AG10803 (cell line): Measurements from ENCODE around the gene MARCHF9.

Experiments
- DNase-seq: peaks from one replicate; pipeline ENCODE4 v3.0.0; 2010; ENCODE audit warnings: low read depth
- H3K4me3 ChIP-seq: 2 replicates; pipeline ENCODE4 v1.5.1; 2011; ENCODE audit warnings: mild to moderate bottlenecking, low read length, control low read depth
- TF ChIP-seq, protein P1 (sequence below): conservative IDR thresholded peaks from 2 replicates; pipeline ENCODE4 v1.5.1; 2011; ENCODE audit warnings: mild to moderate bottlenecking, low read length, control low read depth, inconsistent platforms

The MARCHF9 gene

DNA sequence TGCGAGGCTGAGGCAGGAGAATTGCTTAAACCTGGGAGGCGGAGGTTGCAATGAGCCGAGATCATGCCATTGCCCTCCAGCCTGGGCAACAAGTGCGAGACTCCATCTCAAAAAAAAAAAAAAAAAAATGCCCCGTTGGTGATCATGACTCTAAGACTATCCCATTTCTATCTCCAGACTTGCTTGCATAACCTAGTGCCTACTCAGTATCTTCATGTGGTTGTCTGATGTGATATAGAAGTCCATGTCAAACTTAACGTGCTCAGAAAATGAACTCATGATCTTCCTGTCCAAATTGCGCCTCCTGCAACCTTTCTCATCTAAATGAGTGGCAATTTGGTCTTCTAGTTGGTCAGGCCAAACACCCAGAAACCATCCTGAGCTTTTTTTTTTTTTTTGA, 23.0 kb downstream of the MARCHF9 start:
- no peak overlapping the region for H3K4me3 ChIP-seq
- TF ChIP-seq, protein P1, sequence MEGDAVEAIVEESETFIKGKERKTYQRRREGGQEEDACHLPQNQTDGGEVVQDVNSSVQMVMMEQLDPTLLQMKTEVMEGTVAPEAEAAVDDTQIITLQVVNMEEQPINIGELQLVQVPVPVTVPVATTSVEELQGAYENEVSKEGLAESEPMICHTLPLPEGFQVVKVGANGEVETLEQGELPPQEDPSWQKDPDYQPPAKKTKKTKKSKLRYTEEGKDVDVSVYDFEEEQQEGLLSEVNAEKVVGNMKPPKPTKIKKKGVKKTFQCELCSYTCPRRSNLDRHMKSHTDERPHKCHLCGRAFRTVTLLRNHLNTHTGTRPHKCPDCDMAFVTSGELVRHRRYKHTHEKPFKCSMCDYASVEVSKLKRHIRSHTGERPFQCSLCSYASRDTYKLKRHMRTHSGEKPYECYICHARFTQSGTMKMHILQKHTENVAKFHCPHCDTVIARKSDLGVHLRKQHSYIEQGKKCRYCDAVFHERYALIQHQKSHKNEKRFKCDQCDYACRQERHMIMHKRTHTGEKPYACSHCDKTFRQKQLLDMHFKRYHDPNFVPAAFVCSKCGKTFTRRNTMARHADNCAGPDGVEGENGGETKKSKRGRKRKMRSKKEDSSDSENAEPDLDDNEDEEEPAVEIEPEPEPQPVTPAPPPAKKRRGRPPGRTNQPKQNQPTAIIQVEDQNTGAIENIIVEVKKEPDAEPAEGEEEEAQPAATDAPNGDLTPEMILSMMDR = no peak
- DNase-seq = no peak

DNA sequence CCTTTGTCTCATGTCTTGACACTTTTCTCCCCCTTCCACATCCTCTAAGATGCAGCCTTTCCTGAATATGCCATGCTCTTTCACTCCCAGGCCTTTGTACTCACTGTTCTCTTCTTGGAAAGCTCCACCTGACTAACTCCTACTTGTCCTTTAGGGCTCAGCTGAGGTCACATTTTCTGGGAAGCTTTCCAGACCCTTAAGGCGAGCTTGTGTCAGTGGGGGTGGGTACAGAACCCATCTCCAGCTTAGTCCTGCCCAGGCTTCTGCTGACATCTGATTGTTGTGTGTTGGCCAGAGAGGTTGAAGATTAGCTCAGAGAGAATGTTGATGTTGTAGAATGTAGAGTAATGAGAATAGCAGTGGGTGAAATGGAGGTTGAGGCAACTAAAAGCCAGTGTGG, 24.8 kb downstream of the MARCHF9 start:
- H3K4me3 ChIP-seq = no peak overlapping the region
- no peak for DNase-seq
- TF ChIP-seq, protein P1 = no peak

DNA sequence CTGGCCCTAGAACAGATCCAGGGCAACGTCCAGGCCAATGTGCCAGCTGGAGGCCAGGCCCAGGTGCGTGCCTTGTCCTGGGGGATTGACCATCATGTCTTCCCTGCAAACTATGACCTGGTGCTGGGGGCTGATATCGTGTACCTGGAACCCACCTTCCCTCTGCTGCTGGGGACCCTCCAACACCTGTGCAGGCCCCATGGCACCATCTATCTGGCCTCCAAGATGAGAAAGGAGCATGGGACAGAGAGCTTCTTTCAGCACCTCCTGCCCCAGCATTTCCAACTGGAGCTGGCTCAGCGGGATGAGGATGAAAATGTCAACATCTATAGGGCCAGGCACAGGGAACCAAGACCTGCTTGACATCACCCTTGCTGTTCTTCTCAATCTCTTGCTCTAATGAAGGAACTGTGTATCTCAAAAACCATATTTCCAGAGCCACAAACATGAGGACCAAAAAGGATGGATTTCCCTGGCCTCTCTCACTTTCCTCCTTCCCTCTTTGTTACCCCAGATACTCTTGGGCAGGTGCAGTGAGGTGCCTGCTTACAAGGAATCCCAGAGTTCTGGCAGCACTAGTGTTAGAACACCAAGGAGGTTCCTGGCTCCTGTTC, 25.5 kb downstream of the MARCHF9 start:
- no peak for DNase-seq
- H3K4me3 ChIP-seq = no peak overlapping the region
- TF ChIP-seq, protein P1 = no peak

DNA sequence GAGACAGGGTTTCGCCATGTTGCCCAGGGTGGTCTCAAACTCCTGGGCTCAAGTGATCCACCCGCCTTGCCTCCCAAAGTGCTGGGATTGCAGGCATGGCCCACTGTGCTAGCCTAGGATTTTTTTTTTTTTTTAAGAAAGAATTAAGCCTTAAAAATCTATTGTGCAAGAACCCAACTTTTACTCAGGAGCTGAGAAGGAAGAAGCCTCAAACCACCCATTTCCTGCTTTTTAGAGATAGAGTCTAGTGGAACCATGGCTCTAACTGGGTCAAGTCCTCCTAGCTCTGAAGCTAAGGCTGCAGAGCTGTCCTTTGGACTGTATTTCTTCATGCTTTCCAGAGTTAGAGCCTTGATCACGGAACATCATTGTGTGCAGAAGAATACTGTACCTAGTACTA, 26.3 kb downstream of the MARCHF9 start:
- DNase-seq = no peak
- TF ChIP-seq, protein P1 = no peak
- H3K4me3 ChIP-seq = no peak overlapping the region

DNA sequence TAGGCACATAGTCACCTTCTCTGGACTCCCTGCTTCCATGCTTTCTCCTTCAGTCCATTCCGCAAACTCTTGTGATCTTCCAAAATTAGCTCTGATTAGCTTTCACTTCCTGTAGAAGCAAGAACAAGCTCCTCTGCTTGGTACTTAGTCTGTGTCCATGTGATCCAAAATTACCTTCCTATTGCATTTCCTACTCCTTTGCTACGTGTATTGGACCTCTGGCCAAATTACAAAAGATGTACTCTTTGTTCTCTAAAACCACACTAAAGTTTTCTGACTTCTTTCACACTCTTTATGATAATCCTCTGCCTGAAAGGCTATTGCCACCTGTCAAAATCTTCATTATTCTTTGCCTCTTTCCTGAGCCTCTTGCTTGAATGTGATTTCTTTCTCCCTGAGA, 26.9 kb downstream of the MARCHF9 start:
- TF ChIP-seq, protein P1 = no peak
- no peak for DNase-seq
- no peak overlapping the region for H3K4me3 ChIP-seq

DNA sequence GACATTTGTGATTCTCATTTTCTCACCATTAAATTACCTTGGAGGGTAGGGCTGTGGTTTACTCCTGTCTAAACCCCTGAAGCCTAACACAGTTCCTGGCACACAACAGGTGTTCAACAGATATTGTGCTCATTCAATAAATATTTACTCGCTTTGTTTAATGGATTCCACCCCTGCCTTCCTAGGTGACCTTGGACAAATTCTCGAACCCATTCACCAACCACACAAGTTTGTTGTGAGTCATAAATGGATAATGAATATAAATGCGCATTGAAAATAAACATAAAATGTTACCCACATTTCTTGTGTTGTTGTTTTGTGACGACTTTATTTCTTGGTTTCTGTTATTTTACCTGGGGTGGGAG, 27.3 kb downstream of the MARCHF9 start:
- DNase-seq = no peak
- TF ChIP-seq, protein P1 = no peak
- H3K4me3 ChIP-seq = no peak overlapping the region

DNA sequence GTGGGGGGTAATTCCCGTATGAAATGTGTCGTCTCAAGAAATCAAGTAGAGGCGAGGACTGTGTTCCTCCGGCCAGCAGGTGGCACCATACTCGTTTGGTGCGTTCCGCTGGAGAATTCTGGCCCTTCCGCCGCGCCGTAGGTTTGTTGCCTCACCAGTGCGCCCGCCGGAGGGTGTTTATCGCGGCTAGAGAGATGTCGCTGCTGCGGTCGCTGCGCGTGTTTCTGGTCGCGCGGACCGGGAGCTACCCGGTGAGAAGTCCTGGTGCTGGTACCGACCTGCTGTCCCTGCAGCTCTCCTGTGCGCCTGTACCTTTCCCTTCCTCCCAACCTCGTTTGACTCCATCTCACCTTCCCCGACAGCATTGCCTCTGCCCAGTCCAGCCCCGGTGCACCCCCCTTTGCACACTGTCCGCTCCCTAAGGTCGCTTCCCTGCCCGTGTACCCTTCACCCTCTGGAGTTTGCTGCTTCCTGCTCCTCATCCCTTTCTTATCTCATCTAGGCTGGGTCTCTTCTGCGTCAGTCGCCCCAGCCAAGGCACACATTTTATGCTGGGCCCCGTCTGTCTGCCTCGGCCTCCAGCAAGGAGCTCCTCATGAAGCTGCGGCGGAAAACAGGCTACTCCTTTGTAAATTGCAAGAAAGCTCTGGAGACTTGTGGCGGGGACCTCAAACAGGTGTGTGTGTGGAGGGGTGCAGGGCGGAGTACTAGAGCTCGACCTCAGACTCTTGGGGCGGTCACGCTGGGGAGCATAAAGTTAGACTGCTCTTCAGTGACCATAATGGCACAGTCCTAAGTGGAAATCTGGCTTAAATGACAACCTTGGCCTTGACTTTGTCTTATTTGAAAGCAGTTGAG, 27.9 kb downstream of the MARCHF9 start, which contains the start of gene TSFM:
Gene TSFM (plus strand): TSS at position 180 of the 858 bp plus-strand sequence. CDS start 15 bp downstream, at position 195.
- TF ChIP-seq, protein P1 = peak; percentile 86
- peak; percentile 93 for DNase-seq
- peak within 1 kb of the TSS; percentile 100 for H3K4me3 ChIP-seq
